ENCODE measurements around the gene CSF1R.

Gene CSF1R

DNA sequence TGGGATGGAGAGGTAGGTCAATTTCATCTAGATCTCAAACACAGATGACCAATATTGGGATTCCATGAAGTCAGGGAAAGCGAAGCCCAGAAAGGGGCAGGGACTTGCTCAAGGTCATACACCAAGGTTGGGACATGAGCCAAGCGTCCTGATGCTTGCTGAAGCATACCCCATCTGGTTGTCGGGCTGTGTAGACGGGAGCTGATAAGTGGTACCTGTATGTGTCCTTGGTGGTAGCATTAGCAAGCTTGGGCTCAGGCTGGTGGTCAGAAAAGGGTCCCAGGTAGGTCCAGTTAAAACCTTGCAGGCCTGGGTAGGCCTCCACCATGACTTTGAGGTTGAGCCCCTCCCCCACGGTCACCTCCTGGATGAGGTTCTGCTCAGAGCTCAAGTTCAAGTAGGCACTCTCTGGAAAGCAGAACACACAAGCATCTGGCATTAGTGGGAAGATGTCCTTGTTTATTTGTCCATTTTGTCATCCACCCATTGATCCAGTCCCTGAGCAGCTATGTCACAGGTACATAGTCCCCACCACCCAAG, 13.2 kb downstream of the CSF1R start:
- no peak for DNase-seq

GRCh38 chr5:150070821-150071220, 15.5 kb downstream of the CSF1R start:
- no peak for DNase-seq

- no peak for DNase-seq
These were observed 16.4 kb downstream of the CSF1R start for GRCh38 chr5:150069672-150070627.

- DNase-seq: no peak
These were observed 17.3 kb downstream of the CSF1R start for GRCh38 chr5:150068961-150069645.

DNA sequence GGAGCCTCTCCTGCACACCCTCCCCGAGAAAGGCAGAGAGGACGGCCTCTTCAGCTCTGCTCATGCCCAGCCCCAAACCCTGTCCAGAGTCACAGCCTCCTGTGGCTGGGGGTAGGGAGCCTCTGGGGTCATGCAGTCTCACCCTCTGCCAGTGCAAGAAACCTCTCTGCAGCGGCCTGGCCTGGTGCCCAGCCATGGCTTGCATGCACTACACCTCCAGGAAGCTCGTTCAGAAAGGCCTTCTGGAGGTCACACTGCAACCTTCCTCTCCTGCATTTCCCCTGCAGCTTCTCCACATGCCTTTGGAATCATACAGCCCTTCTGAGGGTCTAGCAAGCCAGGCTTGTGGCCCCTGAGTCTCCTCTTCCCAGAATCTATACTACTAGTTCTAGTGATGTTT, 17.9 kb downstream of the CSF1R start:
- DNase-seq: no peak

- DNase-seq: no peak
These were observed 18.3 kb downstream of the CSF1R start for GRCh38 chr5:150068071-150068470.

DNA sequence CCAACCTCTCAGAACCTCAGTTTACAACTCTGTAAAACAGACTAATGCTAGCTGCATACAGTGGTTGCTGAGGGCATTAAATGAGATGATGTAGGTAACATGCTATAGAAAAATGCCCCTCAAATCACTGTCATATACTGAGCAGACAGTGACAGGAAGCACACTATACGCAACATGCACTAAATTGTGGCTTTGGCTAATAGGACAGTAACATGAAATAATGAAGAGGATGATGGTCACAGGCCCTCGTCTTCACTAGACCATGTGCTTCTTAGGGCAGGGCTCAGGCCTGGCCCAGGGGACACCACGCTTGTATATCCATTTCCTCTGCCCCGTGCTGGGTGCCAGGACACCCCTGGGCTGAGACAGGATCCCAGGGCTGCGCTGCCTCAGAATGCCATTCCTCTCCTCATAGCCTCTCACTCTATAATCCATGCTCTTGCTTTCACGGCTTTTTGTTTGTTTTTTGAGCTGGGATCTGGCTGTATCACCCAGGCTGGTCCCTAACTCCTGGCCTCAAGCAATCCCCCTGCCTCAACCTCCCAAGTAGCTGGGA, 18.9 kb downstream of the CSF1R start:
- DNase-seq: no peak

DNA sequence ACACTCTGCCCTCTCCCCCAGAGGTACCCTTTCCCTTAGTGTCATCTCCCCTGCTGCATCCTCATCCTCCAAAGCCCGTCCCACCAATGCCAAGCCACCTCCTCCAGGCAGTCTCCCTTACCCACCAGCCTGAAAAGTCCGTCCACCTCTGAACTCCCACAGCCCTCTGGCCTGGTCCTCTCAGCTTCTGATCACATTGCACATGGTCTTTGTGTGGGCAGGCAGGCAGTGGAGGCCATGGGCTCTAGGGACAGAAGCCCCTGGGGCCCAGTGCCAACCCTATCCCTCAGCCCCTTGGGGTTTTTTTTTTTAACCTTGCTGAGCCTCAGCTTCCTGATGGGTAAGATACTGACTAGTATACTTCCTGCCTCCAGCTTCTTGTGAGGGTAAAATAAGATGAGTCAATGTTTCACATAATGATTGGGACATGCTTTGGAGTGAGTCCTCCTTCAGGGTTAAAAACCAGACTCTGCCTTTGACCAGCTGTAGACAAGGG, 19.4 kb downstream of the CSF1R start:
- no peak for DNase-seq

GRCh38 chr5:150066436-150066835, 19.9 kb downstream of the CSF1R start:
- DNase-seq: no peak

GRCh38 chr5:150065886-150066285, 20.5 kb downstream of the CSF1R start:
- DNase-seq: no peak

- peak in 7 of 58 donors; percentile 16 to 39 (median 21) for DNase-seq
These were observed 21.0 kb downstream of the CSF1R start for GRCh38 chr5:150065346-150065745.

GRCh38 chr5:150064681-150065220, 21.6 kb downstream of the CSF1R start:
- no peak for DNase-seq

GRCh38 chr5:150063638-150064037, 22.7 kb downstream of the CSF1R start:
- DNase-seq: no peak

- no peak for DNase-seq
These were observed 24.0 kb downstream of the CSF1R start for GRCh38 chr5:150062216-150062922.

- DNase-seq: no peak
These were observed 24.8 kb downstream of the CSF1R start for GRCh38 chr5:150061538-150061995.

- DNase-seq: no peak
These were observed 25.9 kb downstream of the CSF1R start for GRCh38 chr5:150060471-150060870.

DNA sequence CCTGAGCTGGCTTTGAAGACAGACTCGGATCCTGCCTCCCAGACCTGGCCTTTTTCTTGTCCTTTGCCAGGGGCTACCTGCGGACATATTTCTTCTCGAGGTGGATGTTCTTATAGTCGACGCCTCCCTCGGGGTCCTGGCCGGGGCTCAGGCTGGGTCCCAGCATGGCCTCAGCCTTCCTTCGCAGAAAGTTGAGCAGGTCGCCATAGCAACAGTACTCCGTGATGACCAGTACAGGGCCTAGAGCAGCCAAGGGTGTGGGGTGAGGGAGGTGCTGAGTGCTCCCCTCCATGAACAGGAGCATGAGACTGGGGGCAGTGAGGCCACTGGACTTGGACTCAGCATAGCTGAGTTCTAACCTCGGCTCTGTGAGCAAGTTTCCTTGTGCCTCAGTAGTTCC, 26.7 kb downstream of the CSF1R start:
- DNase-seq: no peak

DNA sequence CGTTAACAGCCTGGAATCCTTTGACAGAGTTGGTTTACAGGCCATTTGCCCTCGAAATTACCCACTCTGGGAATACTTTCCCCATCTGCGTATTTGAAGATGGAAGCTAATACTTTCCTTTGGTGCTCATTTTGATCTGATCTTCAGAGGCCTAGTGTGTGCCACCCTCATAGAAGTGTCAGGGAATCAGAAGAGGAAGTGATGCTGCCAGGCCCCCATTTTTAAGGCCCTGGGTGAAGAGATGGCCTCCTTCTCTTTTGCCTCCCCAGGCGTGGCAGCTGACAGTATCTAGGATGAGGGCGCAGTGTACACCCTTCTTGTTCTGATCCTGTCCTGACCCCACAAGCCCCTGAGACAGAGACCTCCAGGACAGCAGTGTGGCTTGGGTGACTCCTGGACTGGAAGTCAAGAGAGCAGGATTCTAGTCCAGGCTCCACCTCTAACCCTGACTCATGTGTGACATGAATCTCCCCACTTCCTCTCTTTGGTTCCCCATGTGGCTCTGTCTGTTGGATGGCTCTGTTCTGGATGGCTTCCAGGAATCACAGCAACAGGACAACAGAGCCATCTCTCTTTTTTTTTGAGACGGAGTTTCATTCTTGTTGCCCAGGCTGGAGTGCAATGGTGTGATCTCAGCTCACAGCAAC, 27.8 kb downstream of the CSF1R start:
- DNase-seq: peak in 12 of 58 donors; percentile 11 to 50 (median 25)

DNA sequence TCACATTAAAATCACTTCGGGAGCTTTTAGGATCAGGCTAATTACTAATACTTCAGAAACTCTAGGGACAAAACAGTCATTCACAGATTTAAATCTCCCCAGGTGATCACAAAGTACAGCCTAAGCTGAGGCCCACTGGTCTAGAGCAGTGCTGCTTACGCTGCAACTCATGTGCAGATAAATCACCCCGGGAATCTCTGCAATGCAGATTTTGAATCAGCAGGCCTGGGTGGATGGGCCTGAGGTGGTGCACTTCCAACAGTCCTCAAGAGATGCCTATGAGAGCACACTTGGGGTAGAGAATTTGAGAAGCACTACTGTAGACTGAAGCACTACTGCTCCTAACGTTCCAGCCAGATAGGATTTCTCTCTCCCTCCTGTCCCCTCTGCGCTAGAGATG, 28.4 kb downstream of the CSF1R start:
- DNase-seq: no peak

DNA sequence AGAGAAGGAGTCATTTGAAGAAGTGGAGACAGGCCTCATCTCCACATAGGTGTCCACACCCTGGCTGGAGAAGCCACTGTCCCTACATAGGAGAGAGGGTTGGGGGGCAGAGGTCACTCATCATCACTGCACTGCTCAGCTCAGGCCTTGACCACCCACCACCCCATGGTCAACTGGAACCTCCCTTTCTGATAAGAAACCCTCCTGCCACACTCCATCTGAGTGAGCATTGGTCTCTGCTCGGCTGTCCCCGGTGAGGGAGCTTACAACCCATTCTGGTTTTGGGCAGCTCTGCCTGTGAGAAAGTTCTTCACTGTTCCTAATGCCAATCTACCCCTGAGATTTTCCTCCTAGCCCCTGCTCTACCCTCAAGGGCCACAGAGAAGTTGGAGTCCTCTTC, 28.8 kb downstream of the CSF1R start:
- DNase-seq: no peak

Measured in anterior cingulate cortex (tissue), 58 donors.